ENCODE measurements around the gene CCDC80. TPM values are rescaled to one million over a fixed set of nuclear protein-coding genes. Genes with fewer than 3 reads are reported as not detected.

Gene CCDC80
- total and polyA plus RNA-seq, 8 donors, result 42.7 to 247 (median 81.4) TPM

- no peak for ATAC-seq
- no peak for TF ChIP-seq CTCF (IDR thresholded peaks at IDR 0.05)
- no peak overlapping the region for H3K4me3 ChIP-seq
Observed at GRCh38 chr3:112610121-112610520, 30.8 kb downstream of the CCDC80 start.

GRCh38 chr3:112607863-112608262 lies 33.1 kb downstream of the CCDC80 start:
- Histone ChIP-seq H3K36me3 (no peaks in the 10 kb centered on the region), H3K27me3 (no peaks in the 10 kb centered on the region), H3K4me3 (no peak overlapping the region), H3K4me1 (no peaks in the 10 kb centered on the region), H3K9me3 (no peaks in the 10 kb centered on the region), H3K27ac (no peak overlapping the region)
- TF ChIP-seq CTCF (IDR thresholded peaks at IDR 0.05), result no peak
- intact Hi-C loops (cut with DNase I), result no loop called here
- ATAC-seq, result no peak
- no peak for DNase-seq

More at GRCh38 chr3:112610121-112610520, 30.8 kb downstream of the CCDC80 start:
- no peak overlapping the region for H3K27ac ChIP-seq
- DNase-seq, result no peak
- H3K9me3 ChIP-seq, result no peaks in the 10 kb centered on the region
- H3K36me3 ChIP-seq, result no peaks in the 10 kb centered on the region
- no peaks in the 10 kb centered on the region for H3K27me3 ChIP-seq
- no peaks in the 10 kb centered on the region for H3K4me1 ChIP-seq
- intact Hi-C loops (cut with DNase I), result no loop called here

GRCh38 chr3:112606098-112606497 lies 34.8 kb downstream of the CCDC80 start:
- DNase-seq (peak in 1 of 4 donors; percentile 37), ATAC-seq (no peak)
- Histone ChIP-seq H3K27me3 (no peaks in the 10 kb centered on the region), H3K27ac (no peak overlapping the region), H3K4me1 (no peaks in the 10 kb centered on the region), H3K4me3 (no peak overlapping the region), H3K36me3 (no peaks in the 10 kb centered on the region), H3K9me3 (no peaks in the 10 kb centered on the region)
- intact Hi-C loops (cut with DNase I), result no loop called here
- TF ChIP-seq CTCF (IDR thresholded peaks at IDR 0.05), result no peak

GRCh38 chr3:112605285-112605684 lies 35.7 kb downstream of the CCDC80 start:
- no peaks in the 10 kb centered on the region for H3K4me1 ChIP-seq
- H3K4me3 ChIP-seq, result no peak overlapping the region
- H3K27me3 ChIP-seq, result no peaks in the 10 kb centered on the region
- DNase-seq (peak in 1 of 4 donors; percentile 18), ATAC-seq (peak; percentile 60)
- no peaks in the 10 kb centered on the region for H3K9me3 ChIP-seq
- TF ChIP-seq CTCF (IDR thresholded peaks at IDR 0.05), result no peak
- no peaks in the 10 kb centered on the region for H3K36me3 ChIP-seq
- intact Hi-C loops (cut with DNase I), result no loop called here
- no peak overlapping the region for H3K27ac ChIP-seq

- intact Hi-C loops (cut with DNase I), result no loop called here
- H3K36me3 ChIP-seq, result no peaks in the 10 kb centered on the region
- H3K4me1 ChIP-seq, result no peaks in the 10 kb centered on the region
- peak; percentile 24 for ATAC-seq
- H3K27me3 ChIP-seq, result no peaks in the 10 kb centered on the region
- peak in 1 of 4 donors; percentile 5 for DNase-seq
- H3K4me3 ChIP-seq, result no peak overlapping the region
- TF ChIP-seq CTCF (IDR thresholded peaks at IDR 0.05), result no peak
- H3K27ac ChIP-seq, result no peak overlapping the region
- H3K9me3 ChIP-seq, result no peaks in the 10 kb centered on the region
Observed at GRCh38 chr3:112604536-112604935, 36.4 kb downstream of the CCDC80 start.
